Kidney (tissue), 22 donors: ENCODE data around the gene FATE1. TPM values are rescaled to one million over a fixed set of nuclear protein-coding genes. Genes with fewer than 3 reads are reported as not detected.

Source experiments
- DNase-seq, 5 donors: peaks; one replicate each; pipeline ENCODE4 v3.0.0-alpha.2; 2013 to 2020
- FAIRE-seq: peaks from 2 replicates; lab custom pipeline; 2012; peaks lifted over from hg19 to GRCh38; lab: Jason Lieb, UNC
- H3K27ac ChIP-seq, 2 donors: one replicate each; pipeline ENCODE4 v1.7.0; 2013; ENCODE audit warnings: low read depth in 2 of 2, low read length in 2 of 2, inconsistent platforms in 1 of 2
- H3K27me3 ChIP-seq: one replicate; pipeline ENCODE4 v1.7.1; 2013; ENCODE audit warnings: low read length, inconsistent platforms; ENCODE audit not compliant: control insufficient read depth, insufficient read depth
- H3K36me3 ChIP-seq, 3 donors: one replicate each; pipeline versions ENCODE4 v1.7.0 to v1.7.1; 2013; ENCODE audit warnings: low read length in 3 of 3, control low read depth in 1 of 3, inconsistent platforms in 1 of 3; ENCODE audit not compliant: insufficient read depth in 3 of 3, control insufficient read depth in 2 of 3
- H3K4me1 ChIP-seq, 3 donors: one replicate each; pipeline versions ENCODE4 v1.7.0 to v1.7.1; 2013; ENCODE audit warnings: low read length in 3 of 3, inconsistent platforms in 1 of 3, low read depth in 1 of 3; ENCODE audit not compliant: control insufficient read depth in 2 of 3, insufficient read depth in 2 of 3
- H3K4me3 ChIP-seq, 3 donors: one replicate each; pipeline versions ENCODE4 v1.7.0 to v1.8.1; 2013; ENCODE audit warnings: low read length in 3 of 3, control low read depth in 1 of 3, inconsistent platforms in 1 of 3
- H3K9ac ChIP-seq, 3 donors: one replicate each; pipeline versions ENCODE4 v1.7.0 to v1.7.1; 2013; ENCODE audit warnings: low read length in 3 of 3, control low read depth in 1 of 3, inconsistent platforms in 1 of 3
- H3K9me3 ChIP-seq, 3 donors: one replicate each; pipeline versions ENCODE4 v1.7.0 to v1.7.1; 2013; ENCODE audit warnings: low read length in 3 of 3, control low read depth in 1 of 3, inconsistent platforms in 1 of 3; ENCODE audit not compliant: control insufficient read depth in 2 of 3, insufficient read depth in 1 of 3
- intact Hi-C: fragments of 100-400 bp; cut with DNase I; formaldehyde crosslinking; loops from one replicate; pipeline ENCODE4 v1.11.1; 2022
- long read RNA-seq, 10 donors: library from polyadenylated mRNA in 1 of 10; unstranded in 1 of 10; transcript quantifications; one replicate each; pipeline ENCODE4 v2.0.0 and lab custom pipeline, GENCODE V29; 2021 to 2026
- polyA plus RNA-seq: library from polyadenylated mRNA; stranded (reverse); fragments of 350-450 nt; fragmentation: Illumina TruSeq; extraction: RNeasy Lipid Tissue Mini Kit (QIAGEN cat#74804); gene quantifications from one replicate; pipeline ENCODE4 v1.2.3, GENCODE V29; 2014; ENCODE audit warnings: low read depth, low replicate concordance; ENCODE audit not compliant: insufficient read depth
- total RNA-seq: library from RNA; stranded (reverse); fragmentation: NEBNext Ultra II Directional; extraction: Animal tissue kit (Norgen Biotek cat#: 25700); gene quantifications from one replicate; pipeline ENCODE4 v1.2.1, GENCODE V29; 2021
- TF ChIP-seq, protein P1 (sequence below): IDR thresholded peaks from 3 replicates; pipeline ENCODE4 v1.5.1; 2012; ENCODE audit warnings: mild to moderate bottlenecking, moderate library complexity, borderline replicate concordance; ENCODE audit not compliant: insufficient read depth; ENCODE audit errors: extremely low read depth
- donor health status: control.
- donor health status: control.
- donor health status: control.
- donor health status: control.
- donor health status: control.
- donor health status: DM: yes; HTN: yes; CAD: no.
- donor health status: Normal renal cell carcinoma (clear cell type).

Gene FATE1, protein sequence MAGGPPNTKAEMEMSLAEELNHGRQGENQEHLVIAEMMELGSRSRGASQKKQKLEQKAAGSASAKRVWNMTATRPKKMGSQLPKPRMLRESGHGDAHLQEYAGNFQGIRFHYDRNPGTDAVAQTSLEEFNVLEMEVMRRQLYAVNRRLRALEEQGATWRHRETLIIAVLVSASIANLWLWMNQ
- total RNA-seq, result not detected
- 0.52 TPM for polyA plus RNA-seq
- long read RNA-seq, donor 1, result 0 reads
- long read RNA-seq, donor 2, result 0 reads
- long read RNA-seq, donor 3, result 0 reads
- long read RNA-seq, donor 4, result 0 reads
- long read RNA-seq, donor 5, result 0 reads
- long read RNA-seq, donor 6, result 0 reads
- long read RNA-seq, donor 7, result 0 reads
- long read RNA-seq, donor 8, result 0 reads
- long read RNA-seq, donor 9, result 0 reads
- long read RNA-seq, donor 10, result 0 reads

DNA sequence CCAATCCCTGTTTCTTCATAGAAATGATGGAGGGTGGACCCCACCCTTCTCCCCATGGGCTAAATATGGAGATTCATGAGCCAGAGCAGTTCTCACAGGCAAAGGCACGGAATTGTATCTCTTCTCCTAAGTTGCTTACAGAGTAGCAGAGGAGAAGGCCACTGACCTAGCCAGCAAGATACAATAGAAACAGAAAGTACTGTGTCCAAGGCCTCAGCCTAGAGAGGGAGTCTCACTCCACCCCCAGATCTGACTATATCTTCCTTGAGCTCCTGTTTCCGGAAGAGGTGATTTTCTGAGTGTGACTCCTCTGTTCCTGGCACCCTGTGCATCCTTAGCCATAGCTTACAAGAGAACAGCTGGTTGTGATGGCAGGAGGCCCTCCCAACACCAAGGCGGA lies at the start of gene FATE1:
FATE1 (plus strand) TSS at position 284 of the 400 bp plus-strand sequence; CDS start at position 369, 85 bp downstream.
- Histone ChIP-seq H3K27ac (no peak within 1 kb of the TSS), H3K36me3 (no peaks in the 10 kb centered on the region), H3K4me1 (no peaks in the 10 kb centered on the region), H3K4me3 (no peak within 1 kb of the TSS), H3K9me3 (no peaks in the 10 kb centered on the region), H3K27me3 (no peaks in the 10 kb centered on the region), H3K9ac (no peak within 1 kb of the TSS)
- TF ChIP-seq, protein P1, sequence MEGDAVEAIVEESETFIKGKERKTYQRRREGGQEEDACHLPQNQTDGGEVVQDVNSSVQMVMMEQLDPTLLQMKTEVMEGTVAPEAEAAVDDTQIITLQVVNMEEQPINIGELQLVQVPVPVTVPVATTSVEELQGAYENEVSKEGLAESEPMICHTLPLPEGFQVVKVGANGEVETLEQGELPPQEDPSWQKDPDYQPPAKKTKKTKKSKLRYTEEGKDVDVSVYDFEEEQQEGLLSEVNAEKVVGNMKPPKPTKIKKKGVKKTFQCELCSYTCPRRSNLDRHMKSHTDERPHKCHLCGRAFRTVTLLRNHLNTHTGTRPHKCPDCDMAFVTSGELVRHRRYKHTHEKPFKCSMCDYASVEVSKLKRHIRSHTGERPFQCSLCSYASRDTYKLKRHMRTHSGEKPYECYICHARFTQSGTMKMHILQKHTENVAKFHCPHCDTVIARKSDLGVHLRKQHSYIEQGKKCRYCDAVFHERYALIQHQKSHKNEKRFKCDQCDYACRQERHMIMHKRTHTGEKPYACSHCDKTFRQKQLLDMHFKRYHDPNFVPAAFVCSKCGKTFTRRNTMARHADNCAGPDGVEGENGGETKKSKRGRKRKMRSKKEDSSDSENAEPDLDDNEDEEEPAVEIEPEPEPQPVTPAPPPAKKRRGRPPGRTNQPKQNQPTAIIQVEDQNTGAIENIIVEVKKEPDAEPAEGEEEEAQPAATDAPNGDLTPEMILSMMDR, result no peak
- FAIRE-seq, result no peak
- DNase-seq, result no peak
- intact Hi-C loops, result no loop called here

DNA sequence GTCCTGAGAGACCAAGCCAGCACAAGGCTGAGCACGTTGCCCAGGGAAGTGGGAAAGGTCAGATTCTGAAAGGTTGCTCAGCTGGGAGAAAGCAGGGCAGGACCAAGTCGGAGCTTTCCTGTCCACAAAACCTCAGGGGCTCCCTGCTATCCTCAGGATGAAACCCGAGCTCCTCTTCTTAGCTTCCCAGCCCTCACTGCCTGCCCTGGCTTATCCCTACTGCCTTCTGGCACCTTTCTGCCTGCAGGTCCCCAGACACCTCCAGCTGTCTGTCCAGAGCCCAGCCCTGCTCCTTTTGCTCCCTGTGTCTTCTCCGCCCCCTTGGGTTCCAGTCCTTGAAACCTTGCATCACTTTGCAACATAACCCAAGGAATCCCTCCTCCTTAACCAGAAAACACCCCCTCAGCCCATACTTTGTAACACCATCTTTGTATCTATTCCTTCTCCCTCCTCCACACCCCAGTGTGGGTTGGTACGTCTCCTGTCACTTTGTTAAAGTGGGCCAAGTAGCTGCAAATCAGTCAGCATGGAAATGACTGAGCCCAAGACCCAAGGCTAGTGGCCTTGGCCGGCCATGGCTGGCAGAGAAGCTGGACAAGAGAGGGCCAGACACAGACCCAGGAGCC lies 40.6 kb upstream of the FATE1 start:
- intact Hi-C loops, result no loop called here
- TF ChIP-seq, protein P1, result no peak
- Histone ChIP-seq H3K4me3 (no peak overlapping the region), H3K9ac (no peak overlapping the region), H3K27ac (no peak overlapping the region), H3K9me3 (no peaks in the 10 kb centered on the region), H3K27me3 (no peaks in the 10 kb centered on the region), H3K36me3 (no peaks in the 10 kb centered on the region), H3K4me1 (no peaks in the 10 kb centered on the region)
- no peak for FAIRE-seq
- no peak for DNase-seq

- H3K4me1 ChIP-seq, result no peaks in the 10 kb centered on the region
- H3K9me3 ChIP-seq, result no peaks in the 10 kb centered on the region
- TF ChIP-seq, protein P1, result no peak
- no peaks in the 10 kb centered on the region for H3K36me3 ChIP-seq
- intact Hi-C loops, result no loop called here
- no peak overlapping the region for H3K9ac ChIP-seq
- DNase-seq, result no peak
- H3K4me3 ChIP-seq, result no peak overlapping the region
- FAIRE-seq, result no peak
- no peak overlapping the region for H3K27ac ChIP-seq
- H3K27me3 ChIP-seq, result no peaks in the 10 kb centered on the region
Observed at GRCh38 chrX:151676196-151676595, 39.6 kb upstream of the FATE1 start.
